Activated B cell treated with CpG ODN at 0.5 μM for 24 hours (primary cell): ENCODE data around the gene FOXL1. TPM values are rescaled to one million over a fixed set of nuclear protein-coding genes. Genes with fewer than 3 reads are reported as not detected.

Experiments
- ATAC-seq: fragments of 200-7000 bp; cut with Tn5 transposase; one replicate; pipeline ENCODE4 v1.10.0; 2021; ENCODE audit warnings: low read depth, mild to moderate bottlenecking, moderate library complexity
- CTCF ChIA-PET: fragments of 350-600 bp; sonication (Branson Sonifier 250); formaldehyde crosslinking; loops from one replicate; lab custom pipeline; 2021; ENCODE audit warnings: antibody characterized with exemption; lab: Charles Lee
- POLR2A ChIA-PET: fragments of 350-600 bp; sonication (Branson Sonifier 250); formaldehyde crosslinking; loops from one replicate; lab custom pipeline; 2021; ENCODE audit warnings: antibody characterized with exemption; lab: Charles Lee
- DNase-seq: peaks from one replicate; pipeline ENCODE4 v3.0.0; 2022
- H3K27ac Mint-ChIP-seq: one replicate; pipeline ENCODE4 v1.8.0; 2020; ENCODE audit warnings: mixed read lengths
- H3K27me3 Mint-ChIP-seq: one replicate; pipeline ENCODE4 v1.8.0; 2021; ENCODE audit warnings: mixed read lengths
- H3K36me3 Mint-ChIP-seq: one replicate; pipeline ENCODE4 v1.8.0; 2021; ENCODE audit warnings: low read depth, mixed read lengths
- H3K4me1 Mint-ChIP-seq: one replicate; pipeline ENCODE4 v1.8.0; 2021; ENCODE audit warnings: mixed read lengths
- H3K4me3 Mint-ChIP-seq: one replicate; pipeline ENCODE4 v1.8.0; 2020; ENCODE audit warnings: mild to moderate bottlenecking, mixed read lengths
- H3K9me3 Mint-ChIP-seq: one replicate; pipeline ENCODE4 v1.8.0; 2020; ENCODE audit warnings: mixed read lengths
- intact Hi-C: fragments of 100-400 bp; cut with micrococcal nuclease; formaldehyde crosslinking; loops from one replicate; pipeline ENCODE4 v1.15.1; 2024
- total RNA-seq: library from RNA; stranded (reverse); gene quantifications from 2 replicates; pipeline ENCODE4 v1.2.3, GENCODE V29; 2022
- TF ChIP-seq, protein P1 (sequence below): fragments of 200-600 bp; IDR thresholded peaks from one replicate; pipeline ENCODE4 v1.8.0; 2022; ENCODE audit warnings: antibody characterized with exemption, mild to moderate bottlenecking

Gene FOXL1
- total RNA-seq, 1 donor from 2014 or later = not detected

DNA sequence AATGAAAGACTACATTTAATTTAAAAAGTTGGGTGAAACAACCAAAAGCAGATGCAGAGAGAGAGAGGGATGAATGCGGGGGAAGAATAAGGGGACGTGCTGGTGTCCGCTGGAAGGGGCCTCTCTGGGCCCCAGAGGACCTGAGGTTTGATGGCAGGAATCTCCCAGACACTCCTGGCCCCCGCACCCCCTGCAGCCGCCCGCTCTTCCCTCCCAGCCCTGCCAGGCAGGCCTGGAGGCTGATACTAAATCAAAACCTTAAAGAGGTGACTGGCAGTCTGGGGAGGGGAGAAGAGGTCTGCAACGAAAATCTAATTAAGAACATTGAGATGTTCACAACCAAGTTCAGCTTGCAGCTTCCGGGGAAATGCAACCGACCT is 2.4 kb downstream of the FOXL1 start:
- DNase-seq = no peak
- Mint-ChIP-seq H3K27ac (no peak overlapping the region), H3K4me3 (no peak overlapping the region), H3K27me3 (peaks cover 57% of the 10 kb centered on the region), H3K36me3 (no peaks in the 10 kb centered on the region), H3K9me3 (no peaks in the 10 kb centered on the region), H3K4me1 (peaks cover 15% of the 10 kb centered on the region)
- intact Hi-C loops = no loop called here
- TF ChIP-seq, protein P1, sequence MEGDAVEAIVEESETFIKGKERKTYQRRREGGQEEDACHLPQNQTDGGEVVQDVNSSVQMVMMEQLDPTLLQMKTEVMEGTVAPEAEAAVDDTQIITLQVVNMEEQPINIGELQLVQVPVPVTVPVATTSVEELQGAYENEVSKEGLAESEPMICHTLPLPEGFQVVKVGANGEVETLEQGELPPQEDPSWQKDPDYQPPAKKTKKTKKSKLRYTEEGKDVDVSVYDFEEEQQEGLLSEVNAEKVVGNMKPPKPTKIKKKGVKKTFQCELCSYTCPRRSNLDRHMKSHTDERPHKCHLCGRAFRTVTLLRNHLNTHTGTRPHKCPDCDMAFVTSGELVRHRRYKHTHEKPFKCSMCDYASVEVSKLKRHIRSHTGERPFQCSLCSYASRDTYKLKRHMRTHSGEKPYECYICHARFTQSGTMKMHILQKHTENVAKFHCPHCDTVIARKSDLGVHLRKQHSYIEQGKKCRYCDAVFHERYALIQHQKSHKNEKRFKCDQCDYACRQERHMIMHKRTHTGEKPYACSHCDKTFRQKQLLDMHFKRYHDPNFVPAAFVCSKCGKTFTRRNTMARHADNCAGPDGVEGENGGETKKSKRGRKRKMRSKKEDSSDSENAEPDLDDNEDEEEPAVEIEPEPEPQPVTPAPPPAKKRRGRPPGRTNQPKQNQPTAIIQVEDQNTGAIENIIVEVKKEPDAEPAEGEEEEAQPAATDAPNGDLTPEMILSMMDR = no peak
- ChIA-PET POLR2A (no interaction called here), CTCF (no interaction called here)
- no peak for ATAC-seq

DNA sequence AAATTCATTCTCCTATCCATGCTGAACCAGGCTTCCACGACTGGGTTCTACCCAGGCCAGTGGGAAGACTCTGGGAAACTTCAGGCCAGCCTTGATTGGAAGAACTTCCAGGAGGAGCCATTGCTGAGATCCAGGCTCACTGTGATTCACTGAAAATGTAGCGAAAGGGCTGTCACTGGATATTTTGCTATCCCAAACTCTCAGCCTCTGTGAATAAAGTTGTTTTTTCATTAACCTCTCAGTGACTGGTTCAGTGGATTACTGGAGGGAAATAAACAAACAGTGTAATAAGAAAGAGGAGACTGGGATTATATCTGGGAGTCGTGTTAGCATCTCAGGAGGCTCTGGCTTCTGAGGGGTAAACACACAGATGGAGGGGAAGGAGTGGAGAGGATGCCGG is 3.1 kb downstream of the FOXL1 start:
- ChIA-PET CTCF (no interaction called here), POLR2A (no interaction called here)
- no peak for DNase-seq
- Mint-ChIP-seq H3K9me3 (no peaks in the 10 kb centered on the region), H3K4me1 (peaks cover 10% of the 10 kb centered on the region), H3K27ac (no peak overlapping the region), H3K27me3 (peaks cover 52% of the 10 kb centered on the region), H3K4me3 (no peak overlapping the region), H3K36me3 (no peaks in the 10 kb centered on the region)
- no peak for ATAC-seq
- TF ChIP-seq, protein P1 = no peak
- intact Hi-C loops = no loop called here

DNA sequence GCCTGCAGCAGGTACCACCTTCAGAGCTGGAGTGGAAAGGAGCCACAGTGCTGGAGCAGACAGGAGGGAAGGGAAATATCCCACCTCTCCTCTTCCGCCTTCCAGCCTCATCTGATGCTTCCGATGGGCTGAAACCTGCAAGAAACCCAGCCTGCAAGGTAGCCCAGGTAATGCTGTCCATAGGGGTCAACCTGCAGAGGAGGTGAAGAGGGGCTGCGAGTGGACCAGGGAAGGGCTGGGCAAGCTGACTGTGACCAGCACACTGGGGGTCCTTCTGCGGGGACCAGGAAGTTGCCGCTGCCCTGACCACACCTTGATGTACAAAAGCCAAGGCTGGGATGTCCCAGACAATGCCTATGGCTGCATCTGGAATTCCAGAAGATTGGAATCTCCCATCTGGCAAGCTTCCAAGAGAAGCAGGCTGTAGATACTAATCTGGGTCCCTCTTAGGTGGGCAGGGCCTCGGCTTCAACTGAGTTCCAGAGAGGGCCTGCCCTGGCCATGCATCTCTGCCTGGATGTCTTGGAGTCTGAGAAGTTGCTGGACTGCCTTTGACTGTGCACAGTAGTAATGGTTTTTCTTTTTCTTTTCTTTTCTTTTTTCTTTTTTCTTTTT is 5.8 kb downstream of the FOXL1 start:
- H3K27me3 Mint-ChIP-seq = peaks cover 33% of the 10 kb centered on the region
- no peak overlapping the region for H3K27ac Mint-ChIP-seq
- no peaks in the 10 kb centered on the region for H3K9me3 Mint-ChIP-seq
- peaks cover 2% of the 10 kb centered on the region for H3K4me1 Mint-ChIP-seq
- ChIA-PET CTCF (no interaction called here), POLR2A (no interaction called here)
- TF ChIP-seq, protein P1 = no peak
- no peaks in the 10 kb centered on the region for H3K36me3 Mint-ChIP-seq
- H3K4me3 Mint-ChIP-seq = no peak overlapping the region
- ATAC-seq (no peak), DNase-seq (no peak)
- intact Hi-C loops = no loop called here

DNA sequence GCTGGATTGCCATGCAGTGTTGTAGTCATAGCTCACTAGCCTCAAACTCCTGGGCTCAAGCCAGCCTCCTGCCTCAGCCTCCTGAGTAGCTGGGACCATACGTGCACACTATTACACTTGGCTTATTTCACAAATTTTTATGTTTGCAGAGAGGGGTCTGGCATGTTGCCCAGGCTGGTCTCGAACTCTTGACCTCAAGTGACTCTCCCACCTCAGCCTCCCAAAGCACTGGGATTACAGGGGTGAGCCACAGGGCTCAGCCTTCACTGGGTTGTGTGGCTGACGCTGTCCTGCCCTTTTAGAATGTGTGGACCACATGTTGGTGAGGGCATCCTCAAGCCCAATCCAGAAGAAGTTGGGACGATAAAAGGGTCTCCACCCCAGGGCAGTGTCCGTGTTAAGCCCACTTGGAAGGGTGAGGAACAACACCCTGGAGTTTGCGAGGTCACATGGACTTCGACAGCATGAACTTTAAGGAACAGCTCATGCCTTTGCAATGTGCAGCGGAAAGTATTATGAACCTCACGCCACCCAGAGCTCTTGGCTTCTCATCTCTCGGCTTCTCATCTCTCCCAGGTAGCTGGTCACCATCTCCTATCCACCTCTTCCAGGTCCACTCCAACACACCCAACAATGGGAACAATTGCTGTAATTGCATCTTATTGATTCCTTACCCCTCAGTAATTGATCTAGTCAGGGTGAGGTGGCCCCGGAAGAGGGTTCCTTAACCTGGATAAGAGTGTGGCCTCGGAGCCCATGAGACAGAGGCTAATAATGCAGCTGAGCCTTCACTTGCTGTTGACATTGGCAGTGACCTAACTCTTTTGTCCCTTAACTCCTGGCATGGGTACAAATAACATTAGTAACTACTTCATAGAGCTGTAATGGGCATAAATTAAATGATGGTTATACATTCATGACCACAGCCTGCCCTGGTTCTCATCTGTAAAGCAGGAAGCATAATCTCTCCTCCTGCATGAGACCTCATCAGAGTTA is 6.7 kb downstream of the FOXL1 start:
- TF ChIP-seq, protein P1 = no peak
- intact Hi-C loops = no loop called here
- no peaks in the 10 kb centered on the region for H3K36me3 Mint-ChIP-seq
- H3K9me3 Mint-ChIP-seq = no peaks in the 10 kb centered on the region
- ChIA-PET CTCF (no interaction called here), POLR2A (no interaction called here)
- H3K27me3 Mint-ChIP-seq = peaks cover 30% of the 10 kb centered on the region
- no peak overlapping the region for H3K4me3 Mint-ChIP-seq
- ATAC-seq = no peak
- no peaks in the 10 kb centered on the region for H3K4me1 Mint-ChIP-seq
- DNase-seq = no peak
- no peak overlapping the region for H3K27ac Mint-ChIP-seq
